ENCODE data around the gene ZBTB3. TPM values are rescaled to one million over a fixed set of nuclear protein-coding genes. Genes with fewer than 3 reads are reported as not detected.

ZBTB3 gene
- total and polyA plus RNA-seq, 2 of the 13 experiments (the other 11 are each of a cell fraction or from before 2014, with no cell fraction given): 3.4 to 5.2 TPM

DNA sequence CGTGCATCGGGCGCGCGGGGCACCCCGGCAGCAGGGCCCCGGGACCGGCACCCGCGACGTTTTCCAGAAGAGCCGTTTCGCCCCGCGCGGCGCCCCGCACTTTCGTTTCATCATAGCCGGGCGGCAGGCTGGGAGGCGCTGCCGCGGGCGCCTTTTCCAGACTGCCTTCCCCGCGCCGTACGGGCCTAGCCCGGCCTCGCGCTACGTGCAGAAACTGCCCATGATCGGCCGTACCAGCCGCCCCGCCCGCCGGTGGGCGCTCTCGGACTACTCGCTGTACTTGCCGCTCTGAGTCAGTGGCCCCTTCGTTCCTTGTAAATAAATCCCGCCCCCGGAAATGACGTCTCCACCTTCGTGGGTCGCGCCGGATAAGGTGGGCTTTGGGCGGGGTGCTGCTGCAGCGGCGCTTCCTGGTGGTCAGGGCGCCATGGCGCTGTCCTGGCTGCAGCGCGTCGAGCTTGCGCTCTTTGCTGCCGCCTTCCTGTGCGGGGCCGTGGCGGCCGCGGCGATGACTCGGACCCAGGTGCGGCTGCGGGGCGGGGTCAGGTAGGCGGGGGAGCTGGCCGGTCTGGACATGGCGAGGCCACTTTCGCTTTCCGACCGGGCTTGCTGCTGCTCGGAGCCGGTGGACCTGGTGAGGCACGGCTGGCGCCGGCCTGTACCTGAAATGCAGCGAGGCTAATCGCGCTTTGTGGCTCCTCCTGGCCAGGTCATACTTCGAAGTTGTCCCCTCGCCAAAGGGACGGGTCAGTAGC, 33.2 kb upstream of the ZBTB3 start, which contains the start of gene TMEM179B (continued):
- TF ChIP-seq TBL1XR1 (IDR thresholded peaks at IDR 0.05; ENCODE audit: borderline replicate concordance, low read length, partially characterized antibody) (peak; percentile 28), TOE1 (CRISPR knock-in tag; IDR thresholded peaks at IDR 0.05) (peak; percentile 82; the same call in 1 of the 2 replicates), NRL (CRISPR knock-in tag; IDR thresholded peaks at IDR 0.05; ENCODE audit: borderline replicate concordance) (peak; percentile 86; the same call in 1 of the 2 replicates), BHLHE40 (IDR thresholded peaks at IDR 0.05; ENCODE audit: low read length) (no peak), ZNF382 (CRISPR knock-in tag; IDR thresholded peaks at IDR 0.05; ENCODE audit: borderline replicate concordance) (no peak), PHF20 (CRISPR knock-in tag; IDR thresholded peaks at IDR 0.05) (peak; percentile 91), ZNF549 (CRISPR knock-in tag; IDR thresholded peaks at IDR 0.05) (no peak), LCORL (IDR thresholded peaks at IDR 0.05) (no peak), LCORL (CRISPR knock-in tag; IDR thresholded peaks at IDR 0.05) (peak; percentile 77; the same call in 1 of the 2 replicates), SATB2 (CRISPR knock-in tag; IDR thresholded peaks at IDR 0.05) (no peak), SOX13 (IDR thresholded peaks at IDR 0.05) (no peak), SOX13 (CRISPR knock-in tag; conservative IDR thresholded peaks at IDR 0.05 in 1 of 2, IDR thresholded peaks at IDR 0.05 in 1 of 2) (peak in 1 of 2 experiments; percentile 29; a peak in 2 of 4 replicates), PHF8 (CRISPR knock-in tag; IDR thresholded peaks at IDR 0.05) (peak; percentile 93), ZNF790 (CRISPR knock-in tag; IDR thresholded peaks at IDR 0.05; ENCODE audit: borderline replicate concordance) (no peak; the same call in 1 of the 2 replicates), ZSCAN9 (CRISPR knock-in tag; IDR thresholded peaks at IDR 0.05; ENCODE audit: borderline replicate concordance) (peak; percentile 72; the same call in 1 of the 2 replicates), ZNF841 (CRISPR knock-in tag; IDR thresholded peaks at IDR 0.05; ENCODE audit: borderline replicate concordance) (no peak)
- TF ChIP-seq, protein P1, sequence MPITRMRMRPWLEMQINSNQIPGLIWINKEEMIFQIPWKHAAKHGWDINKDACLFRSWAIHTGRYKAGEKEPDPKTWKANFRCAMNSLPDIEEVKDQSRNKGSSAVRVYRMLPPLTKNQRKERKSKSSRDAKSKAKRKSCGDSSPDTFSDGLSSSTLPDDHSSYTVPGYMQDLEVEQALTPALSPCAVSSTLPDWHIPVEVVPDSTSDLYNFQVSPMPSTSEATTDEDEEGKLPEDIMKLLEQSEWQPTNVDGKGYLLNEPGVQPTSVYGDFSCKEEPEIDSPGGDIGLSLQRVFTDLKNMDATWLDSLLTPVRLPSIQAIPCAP (CRISPR knock-in tag; IDR thresholded peaks at IDR 0.05; ENCODE audit: low read depth): peak; percentile 98
- TF ChIP-seq, protein P2, sequence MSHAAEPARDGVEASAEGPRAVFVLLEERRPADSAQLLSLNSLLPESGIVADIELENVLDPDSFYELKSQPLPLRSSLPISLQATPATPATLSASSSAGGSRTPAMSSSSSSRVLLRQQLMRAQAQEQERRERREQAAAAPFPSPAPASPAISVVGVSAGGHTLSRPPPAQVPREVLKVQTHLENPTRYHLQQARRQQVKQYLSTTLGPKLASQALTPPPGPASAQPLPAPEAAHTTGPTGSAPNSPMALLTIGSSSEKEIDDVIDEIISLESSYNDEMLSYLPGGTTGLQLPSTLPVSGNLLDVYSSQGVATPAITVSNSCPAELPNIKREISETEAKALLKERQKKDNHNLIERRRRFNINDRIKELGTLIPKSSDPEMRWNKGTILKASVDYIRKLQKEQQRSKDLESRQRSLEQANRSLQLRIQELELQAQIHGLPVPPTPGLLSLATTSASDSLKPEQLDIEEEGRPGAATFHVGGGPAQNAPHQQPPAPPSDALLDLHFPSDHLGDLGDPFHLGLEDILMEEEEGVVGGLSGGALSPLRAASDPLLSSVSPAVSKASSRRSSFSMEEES (CRISPR knock-in tag; IDR thresholded peaks at IDR 0.05): no peak; the same call in 1 of the 2 replicates
- TF ChIP-seq, protein P3, sequence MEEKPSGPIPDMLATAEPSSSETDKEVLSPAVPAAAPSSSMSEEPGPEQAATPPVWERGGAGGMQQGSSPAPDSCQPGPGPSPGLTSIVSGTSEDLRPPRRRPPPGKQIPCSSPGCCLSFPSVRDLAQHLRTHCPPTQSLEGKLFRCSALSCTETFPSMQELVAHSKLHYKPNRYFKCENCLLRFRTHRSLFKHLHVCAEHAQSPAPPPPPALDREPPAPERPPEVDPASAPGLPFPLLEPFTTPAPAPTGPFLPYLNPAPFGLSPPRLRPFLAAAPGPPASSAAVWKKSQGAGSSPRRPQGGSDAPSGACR (CRISPR knock-in tag; IDR thresholded peaks at IDR 0.05): peak; percentile 97
- TF ChIP-seq, protein P4, sequence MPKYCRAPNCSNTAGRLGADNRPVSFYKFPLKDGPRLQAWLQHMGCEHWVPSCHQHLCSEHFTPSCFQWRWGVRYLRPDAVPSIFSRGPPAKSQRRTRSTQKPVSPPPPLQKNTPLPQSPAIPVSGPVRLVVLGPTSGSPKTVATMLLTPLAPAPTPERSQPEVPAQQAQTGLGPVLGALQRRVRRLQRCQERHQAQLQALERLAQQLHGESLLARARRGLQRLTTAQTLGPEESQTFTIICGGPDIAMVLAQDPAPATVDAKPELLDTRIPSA (CRISPR knock-in tag; IDR thresholded peaks at IDR 0.05; ENCODE audit: borderline replicate concordance): peak; percentile 97
- TF ChIP-seq, protein P5, sequence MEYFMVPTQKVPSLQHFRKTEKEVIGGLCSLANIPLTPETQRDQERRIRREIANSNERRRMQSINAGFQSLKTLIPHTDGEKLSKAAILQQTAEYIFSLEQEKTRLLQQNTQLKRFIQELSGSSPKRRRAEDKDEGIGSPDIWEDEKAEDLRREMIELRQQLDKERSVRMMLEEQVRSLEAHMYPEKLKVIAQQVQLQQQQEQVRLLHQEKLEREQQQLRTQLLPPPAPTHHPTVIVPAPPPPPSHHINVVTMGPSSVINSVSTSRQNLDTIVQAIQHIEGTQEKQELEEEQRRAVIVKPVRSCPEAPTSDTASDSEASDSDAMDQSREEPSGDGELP (IDR thresholded peaks at IDR 0.05; ENCODE audit: borderline replicate concordance, low read depth): peak; percentile 34; the same call in 1 of the 2 replicates
- TF ChIP-seq, protein P6, sequence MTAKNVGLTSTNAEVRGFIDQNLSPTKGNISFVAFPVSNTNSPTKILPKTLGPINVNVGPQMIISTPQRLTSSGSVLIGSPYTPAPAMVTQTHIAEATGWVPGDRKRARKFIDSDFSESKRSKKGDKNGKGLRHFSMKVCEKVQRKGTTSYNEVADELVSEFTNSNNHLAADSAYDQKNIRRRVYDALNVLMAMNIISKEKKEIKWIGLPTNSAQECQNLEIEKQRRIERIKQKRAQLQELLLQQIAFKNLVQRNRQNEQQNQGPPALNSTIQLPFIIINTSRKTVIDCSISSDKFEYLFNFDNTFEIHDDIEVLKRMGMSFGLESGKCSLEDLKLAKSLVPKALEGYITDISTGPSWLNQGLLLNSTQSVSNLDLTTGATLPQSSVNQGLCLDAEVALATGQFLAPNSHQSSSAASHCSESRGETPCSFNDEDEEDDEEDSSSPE (CRISPR knock-in tag; IDR thresholded peaks at IDR 0.05): peak; percentile 81
- TF ChIP-seq, protein P7, sequence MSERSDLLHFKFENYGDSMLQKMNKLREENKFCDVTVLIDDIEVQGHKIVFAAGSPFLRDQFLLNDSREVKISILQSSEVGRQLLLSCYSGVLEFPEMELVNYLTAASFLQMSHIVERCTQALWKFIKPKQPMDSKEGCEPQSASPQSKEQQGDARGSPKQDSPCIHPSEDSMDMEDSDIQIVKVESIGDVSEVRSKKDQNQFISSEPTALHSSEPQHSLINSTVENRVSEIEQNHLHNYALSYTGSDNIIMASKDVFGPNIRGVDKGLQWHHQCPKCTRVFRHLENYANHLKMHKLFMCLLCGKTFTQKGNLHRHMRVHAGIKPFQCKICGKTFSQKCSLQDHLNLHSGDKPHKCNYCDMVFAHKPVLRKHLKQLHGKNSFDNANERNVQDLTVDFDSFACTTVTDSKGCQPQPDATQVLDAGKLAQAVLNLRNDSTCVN (CRISPR knock-in tag; IDR thresholded peaks at IDR 0.05; ENCODE audit: borderline replicate concordance): no peak; the same call in 1 of the 2 replicates
